Stimulated activated CD8-positive, alpha-beta memory T cell treated with anti-CD3 and anti-CD28 coated beads, Interleukin-7, amount 100 ng/mL, for 48 hours (primary cell): Measurements from ENCODE around the gene RCSD1.

ENCODE experiments used
- DNase-seq, 2 donors: peaks; one replicate each; pipeline ENCODE4 v3.0.0-alpha.2; 2020; ENCODE audit warnings: low read depth in 1 of 2; ENCODE audit errors: extremely low read depth in 1 of 2

RCSD1 gene

GRCh38 chr1:167617153-167618147 lies 12.6 kb upstream of the RCSD1 start:
- DNase-seq = no peak

GRCh38 chr1:167618366-167618765 lies 11.7 kb upstream of the RCSD1 start:
- DNase-seq = no peak

GRCh38 chr1:167618789-167619188 lies 11.2 kb upstream of the RCSD1 start:
- DNase-seq = no peak

- DNase-seq = no peak
Observed at GRCh38 chr1:167620002-167620401, 10.0 kb upstream of the RCSD1 start.

GRCh38 chr1:167621780-167622313 lies 8.2 kb upstream of the RCSD1 start:
- DNase-seq = no peak

GRCh38 chr1:167623951-167624350 lies 6.1 kb upstream of the RCSD1 start:
- DNase-seq = no peak

GRCh38 chr1:167625040-167625823 lies 4.8 kb upstream of the RCSD1 start:
- no peak for DNase-seq

GRCh38 chr1:167627615-167627864 lies 2.5 kb upstream of the RCSD1 start:
- no peak for DNase-seq

GRCh38 chr1:167627865-167628641 lies 2.0 kb upstream of the RCSD1 start:
- peak; percentile 55 to 81 for DNase-seq

GRCh38 chr1:167628741-167629515 lies 1.1 kb upstream of the RCSD1 start:
- DNase-seq = no peak

GRCh38 chr1:167630568-167631385 lies 745 bp downstream of the RCSD1 start:
- no peak for DNase-seq

GRCh38 chr1:167631386-167631935 lies 1.4 kb downstream of the RCSD1 start:
- no peak for DNase-seq

GRCh38 chr1:167631936-167632614 lies 2.0 kb downstream of the RCSD1 start:
- no peak for DNase-seq

GRCh38 chr1:167633258-167633944 lies 3.4 kb downstream of the RCSD1 start:
- DNase-seq = no peak

GRCh38 chr1:167634435-167634834 lies 4.4 kb downstream of the RCSD1 start:
- no peak for DNase-seq

GRCh38 chr1:167635156-167635648 lies 5.2 kb downstream of the RCSD1 start:
- no peak for DNase-seq

- no peak for DNase-seq
Observed at GRCh38 chr1:167635941-167636340, 5.9 kb downstream of the RCSD1 start.

GRCh38 chr1:167638064-167638463 lies 8.0 kb downstream of the RCSD1 start:
- no peak for DNase-seq
